ENCODE data around the gene PLXNC1.

PLXNC1 gene

GRCh38 chr12:94254270-94254669 lies 105.9 kb downstream of the PLXNC1 start:
- in situ Hi-C loops (cut with HindIII; ENCODE audit: low pct_ligation_motif_present, low sequenced_read_pairs) = no loop called here

GRCh38 chr12:94255006-94255405 lies 106.6 kb downstream of the PLXNC1 start:
- DNase-seq = no peak
- H3K27ac ChIP-seq = no peak overlapping the region
- no peak for TF ChIP-seq CTCF (IDR thresholded peaks at IDR 0.05; ENCODE audit: low read depth, low read length, missing control alignments)
- H3K27me3 ChIP-seq (replicated peaks) = no peaks in the 10 kb centered on the region
- in situ Hi-C loops (cut with HindIII; ENCODE audit: low pct_ligation_motif_present, low sequenced_read_pairs) = no loop called here
- no peaks in the 10 kb centered on the region for H3K36me3 ChIP-seq (replicated peaks)
- H3K4me3 ChIP-seq (ENCODE audit: low read depth, low read length) = no peak overlapping the region

More at GRCh38 chr12:94254270-94254669, 105.9 kb downstream of the PLXNC1 start:
- H3K4me3 ChIP-seq (ENCODE audit: low read depth, low read length) = no peak overlapping the region
- no peak overlapping the region for H3K27ac ChIP-seq
- no peak for TF ChIP-seq CTCF (IDR thresholded peaks at IDR 0.05; ENCODE audit: low read depth, low read length, missing control alignments)
- no peak for DNase-seq
- H3K36me3 ChIP-seq (replicated peaks) = no peaks in the 10 kb centered on the region
- H3K27me3 ChIP-seq (replicated peaks) = no peaks in the 10 kb centered on the region

GRCh38 chr12:94255428-94255827 lies 107.1 kb downstream of the PLXNC1 start:
- no peak overlapping the region for H3K4me3 ChIP-seq (ENCODE audit: low read depth, low read length)
- H3K36me3 ChIP-seq (replicated peaks) = no peaks in the 10 kb centered on the region
- no peak for TF ChIP-seq CTCF (IDR thresholded peaks at IDR 0.05; ENCODE audit: low read depth, low read length, missing control alignments)
- no peak for DNase-seq
- H3K27me3 ChIP-seq (replicated peaks) = no peaks in the 10 kb centered on the region
- H3K27ac ChIP-seq = no peak overlapping the region
- in situ Hi-C loops (cut with HindIII; ENCODE audit: low pct_ligation_motif_present, low sequenced_read_pairs) = no loop called here

- Histone ChIP-seq H3K27me3 (replicated peaks) (no peaks in the 10 kb centered on the region), H3K27ac (no peak overlapping the region), H3K4me3 (ENCODE audit: low read depth, low read length) (no peak overlapping the region), H3K36me3 (replicated peaks) (no peaks in the 10 kb centered on the region)
- DNase-seq = no peak
- in situ Hi-C loops (cut with HindIII; ENCODE audit: low pct_ligation_motif_present, low sequenced_read_pairs) = no loop called here
- no peak for TF ChIP-seq CTCF (IDR thresholded peaks at IDR 0.05; ENCODE audit: low read depth, low read length, missing control alignments)
Measured at GRCh38 chr12:94258593-94258992, 110.2 kb downstream of the PLXNC1 start.

GRCh38 chr12:94260017-94260416 lies 111.6 kb downstream of the PLXNC1 start:
- no peaks in the 10 kb centered on the region for H3K27me3 ChIP-seq (replicated peaks)
- TF ChIP-seq CTCF (IDR thresholded peaks at IDR 0.05; ENCODE audit: low read depth, low read length, missing control alignments) = no peak
- in situ Hi-C loops (cut with HindIII; ENCODE audit: low pct_ligation_motif_present, low sequenced_read_pairs) = no loop called here
- H3K4me3 ChIP-seq (ENCODE audit: low read depth, low read length) = no peak overlapping the region
- no peaks in the 10 kb centered on the region for H3K36me3 ChIP-seq (replicated peaks)
- no peak for DNase-seq
- no peak overlapping the region for H3K27ac ChIP-seq

- DNase-seq = no peak
- no peak for TF ChIP-seq CTCF (IDR thresholded peaks at IDR 0.05; ENCODE audit: low read depth, low read length, missing control alignments)
- in situ Hi-C loops (cut with HindIII; ENCODE audit: low pct_ligation_motif_present, low sequenced_read_pairs) = no loop called here
- no peak overlapping the region for H3K4me3 ChIP-seq (ENCODE audit: low read depth, low read length)
- no peaks in the 10 kb centered on the region for H3K27me3 ChIP-seq (replicated peaks)
- H3K27ac ChIP-seq = no peak overlapping the region
- H3K36me3 ChIP-seq (replicated peaks) = no peaks in the 10 kb centered on the region
Measured at GRCh38 chr12:94260717-94261116, 112.3 kb downstream of the PLXNC1 start.
